Mesenchymal stem cell (in vitro differentiated cells and primary cell): ENCODE measurements around the gene PGS1.
A peak's percentile ranks its signal among the peaks of the same experiment; 100 is the strongest.

ENCODE experiments used
- DNase-seq: peaks from one replicate; pipeline ENCODE4 v3.0.0-alpha.2; 2013
- H2AFZ ChIP-seq: one replicate; pipeline ENCODE4 v1.6.1; 2013; ENCODE audit warnings: low read depth, mild to moderate bottlenecking, control low read depth, inconsistent platforms, low read length, moderate library complexity
- H2AK5ac ChIP-seq: 2 replicates; pipeline ENCODE4 v1.6.1; 2013; ENCODE audit warnings: low read length, moderate library complexity, mild to moderate bottlenecking, inconsistent platforms; ENCODE audit not compliant: severe bottlenecking
- H2BK120ac ChIP-seq: one replicate; pipeline ENCODE4 v1.6.1; 2013; ENCODE audit warnings: low read depth, mild to moderate bottlenecking, inconsistent platforms, low read length, moderate library complexity
- H2BK12ac ChIP-seq, 2 experiments: one replicate each; pipeline ENCODE4 v1.6.1; 2013; ENCODE audit warnings: inconsistent platforms in 2 of 2, low read length in 2 of 2, mild to moderate bottlenecking in 2 of 2, moderate library complexity in 2 of 2, control low read depth in 1 of 2
- H2BK15ac ChIP-seq: one replicate; pipeline ENCODE4 v1.6.1; 2013; ENCODE audit warnings: mild to moderate bottlenecking, low read depth, inconsistent platforms; ENCODE audit not compliant: poor library complexity, severe bottlenecking
- H2BK5ac ChIP-seq: 2 replicates; pipeline ENCODE4 v1.6.1; 2013; ENCODE audit warnings: low read depth, mild to moderate bottlenecking, low read length, control low read depth, inconsistent platforms; ENCODE audit not compliant: poor library complexity, severe bottlenecking
- H3K14ac ChIP-seq, 2 experiments: one replicate each; pipeline ENCODE4 v1.6.1; 2013; ENCODE audit warnings: inconsistent platforms in 2 of 2, low read length in 2 of 2, control low read depth in 1 of 2, mild to moderate bottlenecking in 1 of 2, moderate library complexity in 1 of 2
- H3K18ac ChIP-seq, 2 experiments: one replicate each; pipeline ENCODE4 v1.6.1; 2013; ENCODE audit warnings: inconsistent platforms in 2 of 2, low read length in 2 of 2, control low read depth in 1 of 2, low read depth in 1 of 2, mild to moderate bottlenecking in 1 of 2
- H3K23ac ChIP-seq, 2 experiments: one replicate each; pipeline ENCODE4 v1.6.1; 2013; ENCODE audit warnings: inconsistent platforms in 2 of 2, low read length in 2 of 2, mild to moderate bottlenecking in 2 of 2, moderate library complexity in 2 of 2, control low read depth in 1 of 2
- H3K27ac ChIP-seq: 2 replicates; pipeline ENCODE4 v1.5.1; 2013; ENCODE audit warnings: mild to moderate bottlenecking, moderate library complexity, low read length, control low read depth, inconsistent platforms; ENCODE audit not compliant: poor library complexity, severe bottlenecking
- H3K27me3 ChIP-seq, 2 experiments: 2 replicates each; pipeline versions ENCODE4 v1.6.1 to v1.7.0; 2013; ENCODE audit warnings: low read length in 2 of 2, mild to moderate bottlenecking in 2 of 2, moderate library complexity in 2 of 2, control low read depth in 1 of 2, inconsistent platforms in 1 of 2; ENCODE audit not compliant: control insufficient read depth in 1 of 2, insufficient read depth in 1 of 2
- H3K36me3 ChIP-seq, 2 experiments: 2 replicates each; pipeline versions ENCODE4 v1.6.1 to v1.7.0; 2013; ENCODE audit warnings: low read length in 2 of 2, control low read depth in 1 of 2, inconsistent platforms in 1 of 2, low read depth in 1 of 2, mild to moderate bottlenecking in 1 of 2; ENCODE audit not compliant: insufficient read depth in 2 of 2, control insufficient read depth in 1 of 2
- H3K4ac ChIP-seq, 2 experiments: one replicate each; pipeline ENCODE4 v1.6.1; 2013; ENCODE audit warnings: inconsistent platforms in 2 of 2, low read length in 2 of 2, mild to moderate bottlenecking in 2 of 2, moderate library complexity in 2 of 2, control low read depth in 1 of 2, low read depth in 1 of 2
- H3K4me1 ChIP-seq: 2 replicates; pipeline ENCODE4 v1.6.1; 2013; ENCODE audit warnings: low read depth, low read length, control low read depth; ENCODE audit not compliant: control insufficient read depth, insufficient read depth
- H3K4me2 ChIP-seq: 2 replicates; pipeline ENCODE4 v1.6.1; 2013; ENCODE audit warnings: low read length, mild to moderate bottlenecking, inconsistent platforms; ENCODE audit not compliant: poor library complexity, severe bottlenecking
- H3K4me3 ChIP-seq, 2 experiments: 2 replicates each; pipeline versions ENCODE4 v1.5.1 to v1.7.0; 2013; ENCODE audit warnings: low read length in 2 of 2, mild to moderate bottlenecking in 2 of 2, control low read depth in 1 of 2, low read depth in 1 of 2; ENCODE audit not compliant: insufficient read depth in 1 of 2
- H3K79me1 ChIP-seq: replicated peaks from 2 replicates; pipeline ENCODE4 v1.6.1; 2013; ENCODE audit warnings: mild to moderate bottlenecking, control low read depth, low read length, inconsistent platforms; ENCODE audit not compliant: poor library complexity, severe bottlenecking
- H3K9ac ChIP-seq: 2 replicates; pipeline ENCODE4 v1.7.0; 2013; ENCODE audit warnings: mild to moderate bottlenecking, low read length, moderate library complexity
- H3K9me3 ChIP-seq: 2 replicates; pipeline ENCODE4 v1.7.0; 2013; ENCODE audit warnings: mild to moderate bottlenecking, low read length; ENCODE audit not compliant: control insufficient read depth
- H4K8ac ChIP-seq: one replicate; pipeline ENCODE4 v1.6.1; 2013; ENCODE audit warnings: inconsistent platforms, mild to moderate bottlenecking, low read length, moderate library complexity
- H4K91ac ChIP-seq: one replicate; pipeline ENCODE4 v1.6.1; 2013; ENCODE audit warnings: mild to moderate bottlenecking, low read length, inconsistent platforms
- WGBS: methylation state at CpG from one replicate; pipeline ENCODE4 v1.1.7; 2013; ENCODE audit warnings: mixed read lengths; 5-methylcytosine and 5-hydroxymethylcytosine counted together

PGS1 gene

DNA sequence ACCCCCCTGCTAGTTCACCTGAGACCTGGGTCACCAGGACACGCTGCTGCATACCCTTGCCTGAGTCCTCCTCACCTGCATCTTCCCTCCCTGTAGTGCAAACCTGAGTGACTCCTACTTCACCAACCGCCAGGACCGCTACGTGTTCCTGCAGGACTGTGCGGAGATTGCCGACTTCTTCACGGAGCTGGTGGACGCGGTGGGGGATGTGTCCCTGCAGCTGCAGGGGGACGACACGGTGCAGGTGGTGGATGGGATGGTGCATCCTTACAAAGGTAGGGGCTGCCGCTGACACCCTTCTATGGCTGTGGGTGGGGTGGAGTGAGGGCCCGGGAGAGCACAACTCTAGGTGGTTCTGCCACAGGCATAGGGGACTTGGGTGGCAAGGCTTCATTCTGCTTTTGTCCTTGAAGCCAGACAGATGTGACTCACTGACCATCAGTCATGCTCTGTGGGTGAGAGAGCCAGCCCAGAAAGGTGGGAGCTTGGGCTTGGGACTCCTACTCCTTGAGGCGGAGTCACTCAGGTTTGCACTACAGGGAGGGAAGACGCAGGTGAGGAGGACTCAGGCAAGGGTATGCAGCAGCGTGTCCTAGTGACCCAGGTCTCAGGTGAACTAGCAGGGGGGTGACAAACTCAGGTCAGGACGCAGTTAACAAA is 22.3 kb downstream of the PGS1 start:
- Histone ChIP-seq H2BK120ac (no peak overlapping the region), H2BK5ac (no peak overlapping the region), H3K4me2 (no peak overlapping the region), H3K18ac (no peak overlapping the region), H2AK5ac (peak overlapping the region; percentile 58), H3K36me3 (peaks cover 74 to 92% of the 10 kb centered on the region in 2 experiments), H4K8ac (no peak overlapping the region), H3K27me3 (no peaks in the 10 kb centered on the region), H3K4me1 (peaks cover 63% of the 10 kb centered on the region), H3K4me3 (no peak overlapping the region), H3K4ac (no peak overlapping the region), H3K79me1 (peaks cover 27% of the 10 kb centered on the region), H2AFZ (no peak overlapping the region), H2BK15ac (no peak overlapping the region), H3K14ac (no peak overlapping the region), H3K23ac (no peak overlapping the region), H2BK12ac (no peak overlapping the region), H3K9me3 (no peaks in the 10 kb centered on the region), H3K27ac (peak overlapping the region; percentile 97), H3K9ac (no peak overlapping the region), H4K91ac (peak overlapping the region; percentile 64)
- no peak for DNase-seq
- 91% methylated on average over 17 of the region's 17 CpGs for WGBS

DNA sequence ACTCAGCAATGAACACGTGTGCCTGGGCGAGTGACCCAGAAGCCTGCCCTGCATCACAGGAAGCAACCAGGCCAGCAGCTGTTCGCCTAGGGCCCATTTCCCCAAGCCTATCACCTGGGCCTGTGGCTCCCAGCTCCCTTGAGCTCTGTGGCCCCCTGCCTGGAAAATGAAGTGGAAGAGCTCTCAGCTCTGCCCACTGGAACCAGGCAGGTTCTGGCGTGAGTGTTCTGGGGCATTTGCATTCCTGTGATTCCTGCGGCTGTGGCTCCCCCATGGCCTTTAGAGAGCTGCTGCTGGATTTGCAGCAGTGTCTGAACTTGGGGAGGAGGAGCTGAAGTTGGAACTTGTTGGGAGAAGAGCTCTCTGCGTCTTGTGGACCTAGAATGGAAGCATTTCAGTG is 22.8 kb downstream of the PGS1 start:
- Histone ChIP-seq H2BK5ac (peak overlapping the region; percentile 83), H3K18ac (no peak overlapping the region), H2BK120ac (no peak overlapping the region), H2AFZ (no peak overlapping the region), H2BK12ac (no peak overlapping the region), H2BK15ac (no peak overlapping the region), H3K79me1 (peaks cover 28% of the 10 kb centered on the region), H3K4me2 (no peak overlapping the region), H3K14ac (no peak overlapping the region), H3K27me3 (no peaks in the 10 kb centered on the region), H3K36me3 (peaks cover 73 to 89% of the 10 kb centered on the region in 2 experiments), H4K8ac (no peak overlapping the region), H3K4ac (no peak overlapping the region), H3K4me3 (no peak overlapping the region), H3K4me1 (peaks cover 63% of the 10 kb centered on the region), H4K91ac (no peak overlapping the region), H3K27ac (peak overlapping the region; percentile 97), H3K23ac (no peak overlapping the region), H3K9ac (no peak overlapping the region), H2AK5ac (peak overlapping the region; percentile 85), H3K9me3 (no peaks in the 10 kb centered on the region)
- WGBS = 68% methylated on average over 6 of the region's 6 CpGs
- peak; percentile 54 for DNase-seq

DNA sequence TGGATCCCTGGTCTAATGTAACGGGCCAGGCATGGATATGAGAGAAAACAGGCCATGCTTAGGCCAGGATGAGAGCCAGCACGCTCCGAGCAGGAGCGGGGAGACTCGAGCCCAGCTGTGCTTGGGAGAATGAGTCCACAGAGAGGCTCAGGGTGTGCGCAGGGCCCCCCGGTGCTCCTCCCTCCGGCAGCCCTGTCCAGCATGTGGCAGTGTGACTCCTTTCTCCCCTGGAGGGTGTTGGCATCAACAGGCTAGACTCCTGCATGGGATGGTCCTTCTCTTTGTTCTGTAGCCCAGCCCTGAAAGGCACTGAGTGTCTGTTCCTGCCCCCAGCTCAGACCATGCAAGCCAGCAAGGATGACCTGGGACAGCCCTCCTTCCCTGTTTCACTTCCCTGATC is 23.4 kb downstream of the PGS1 start:
- Histone ChIP-seq H3K4ac (no peak overlapping the region), H4K91ac (no peak overlapping the region), H2BK5ac (peak overlapping the region; percentile 83), H3K18ac (peak overlapping the region in 1 of 2 experiments; percentile 28), H3K9me3 (no peaks in the 10 kb centered on the region), H3K36me3 (peaks cover 74 to 88% of the 10 kb centered on the region in 2 experiments), H3K4me3 (no peak overlapping the region), H3K27me3 (no peaks in the 10 kb centered on the region), H3K4me1 (peaks cover 64% of the 10 kb centered on the region), H3K23ac (no peak overlapping the region), H2BK15ac (no peak overlapping the region), H2BK12ac (no peak overlapping the region), H3K9ac (no peak overlapping the region), H4K8ac (no peak overlapping the region), H2BK120ac (no peak overlapping the region), H3K4me2 (no peak overlapping the region), H2AFZ (no peak overlapping the region), H3K27ac (peak overlapping the region; percentile 97), H3K14ac (no peak overlapping the region), H3K79me1 (peaks cover 28% of the 10 kb centered on the region), H2AK5ac (peak overlapping the region; percentile 85)
- no peak for DNase-seq
- WGBS = 75% methylated on average over 8 of the region's 8 CpGs

DNA sequence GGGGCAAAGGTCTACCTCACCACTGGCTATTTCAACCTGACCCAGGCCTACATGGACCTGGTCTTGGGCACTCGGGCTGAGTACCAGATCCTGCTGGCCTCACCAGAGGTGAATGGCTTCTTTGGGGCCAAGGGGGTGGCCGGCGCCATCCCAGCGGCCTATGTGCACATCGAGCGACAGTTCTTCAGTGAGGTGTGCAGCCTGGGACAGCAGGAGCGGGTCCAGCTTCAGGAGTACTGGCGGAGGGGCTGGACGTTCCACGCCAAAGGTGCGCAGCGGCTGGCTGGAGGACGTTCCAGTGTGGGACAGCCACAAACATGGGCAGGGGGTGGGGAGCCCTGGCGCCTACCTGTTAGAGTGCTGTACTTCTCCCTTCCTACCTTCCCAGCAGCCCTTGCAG is 25.4 kb downstream of the PGS1 start:
- no peak overlapping the region for H3K14ac ChIP-seq
- no peak overlapping the region for H3K23ac ChIP-seq
- WGBS = 93% methylated on average over 14 of the region's 14 CpGs
- H2AK5ac ChIP-seq = peak overlapping the region; percentile 27
- H3K27me3 ChIP-seq = no peaks in the 10 kb centered on the region
- H3K4me3 ChIP-seq = no peak overlapping the region
- no peak for DNase-seq
- H2AFZ ChIP-seq = no peak overlapping the region
- H3K18ac ChIP-seq = no peak overlapping the region
- no peak overlapping the region for H2BK5ac ChIP-seq
- no peak overlapping the region for H2BK12ac ChIP-seq
- H3K9me3 ChIP-seq = no peaks in the 10 kb centered on the region
- no peak overlapping the region for H3K27ac ChIP-seq
- H4K8ac ChIP-seq = no peak overlapping the region
- H3K4me1 ChIP-seq = peaks cover 63% of the 10 kb centered on the region
- peaks cover 23% of the 10 kb centered on the region for H3K79me1 ChIP-seq
- H4K91ac ChIP-seq = no peak overlapping the region
- no peak overlapping the region for H3K9ac ChIP-seq
- peaks cover 74 to 94% of the 10 kb centered on the region in 2 experiments for H3K36me3 ChIP-seq
- H2BK120ac ChIP-seq = no peak overlapping the region
- H2BK15ac ChIP-seq = no peak overlapping the region
- no peak overlapping the region for H3K4ac ChIP-seq
- no peak overlapping the region for H3K4me2 ChIP-seq
